ENCODE measurements around the gene ATP5F1B.

ATP5F1B gene

DNA sequence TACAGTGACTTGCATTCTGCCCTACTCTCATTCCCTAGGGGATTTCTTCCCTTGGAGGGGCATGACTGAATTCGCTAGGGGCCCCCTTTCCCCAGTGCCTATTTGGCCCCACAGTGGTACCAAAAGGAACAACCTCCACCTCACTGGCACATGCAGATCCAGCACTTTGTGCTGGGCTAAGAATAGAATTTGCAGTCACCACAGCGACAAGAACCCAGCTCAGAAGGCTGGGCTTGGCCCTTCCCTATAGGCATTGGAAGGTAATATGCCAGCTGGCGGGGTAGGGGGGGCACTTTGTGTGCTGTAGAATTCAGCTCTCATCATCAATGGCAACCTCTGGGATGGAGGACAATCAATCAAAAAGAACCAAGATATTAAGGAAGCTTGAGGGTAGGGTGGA is 29.5 kb downstream of the ATP5F1B start:
- no peak for DNase-seq (ENCODE audit: low spot score)

DNA sequence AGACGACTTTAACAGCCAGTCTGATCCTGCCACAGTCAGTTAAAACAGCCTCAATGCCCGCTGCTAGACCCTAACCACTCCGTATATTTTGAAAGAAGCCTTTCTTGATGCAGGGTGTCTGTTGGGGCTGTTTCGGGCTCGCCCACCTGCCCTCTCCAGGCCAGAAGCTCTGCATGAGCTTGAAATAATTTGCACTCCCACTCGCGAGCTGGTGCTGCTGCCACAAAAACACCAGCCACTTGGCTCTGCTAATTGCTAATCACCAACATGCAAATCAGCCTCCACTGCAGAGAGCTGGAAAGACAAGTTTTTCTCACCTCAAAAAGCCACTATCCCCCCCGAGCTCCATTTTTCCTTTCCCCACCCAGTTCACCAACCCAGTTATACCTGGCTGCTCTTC is 31.2 kb downstream of the ATP5F1B start:
- no peak for DNase-seq (ENCODE audit: low spot score)

DNA sequence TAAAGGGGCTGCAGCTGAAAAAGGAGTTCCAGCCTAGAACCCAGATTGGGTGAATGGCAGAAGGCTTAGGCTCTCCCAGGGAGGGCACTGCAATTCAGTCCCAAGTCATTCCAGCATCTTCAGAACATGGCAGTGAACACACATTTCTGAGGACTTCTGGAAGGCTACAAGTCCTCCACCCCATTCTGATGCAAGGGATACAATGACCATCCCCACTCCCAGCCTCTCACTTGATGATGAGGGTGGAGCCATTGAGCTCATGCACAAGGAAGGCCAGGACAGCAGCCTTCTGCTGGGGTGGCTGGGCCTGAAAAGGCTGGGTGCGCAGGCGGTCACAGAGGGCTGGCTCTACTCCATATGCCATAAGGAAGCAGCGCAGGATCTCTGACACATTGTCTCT is 41.4 kb downstream of the ATP5F1B start:
- no peak for DNase-seq (ENCODE audit: low spot score)

DNA sequence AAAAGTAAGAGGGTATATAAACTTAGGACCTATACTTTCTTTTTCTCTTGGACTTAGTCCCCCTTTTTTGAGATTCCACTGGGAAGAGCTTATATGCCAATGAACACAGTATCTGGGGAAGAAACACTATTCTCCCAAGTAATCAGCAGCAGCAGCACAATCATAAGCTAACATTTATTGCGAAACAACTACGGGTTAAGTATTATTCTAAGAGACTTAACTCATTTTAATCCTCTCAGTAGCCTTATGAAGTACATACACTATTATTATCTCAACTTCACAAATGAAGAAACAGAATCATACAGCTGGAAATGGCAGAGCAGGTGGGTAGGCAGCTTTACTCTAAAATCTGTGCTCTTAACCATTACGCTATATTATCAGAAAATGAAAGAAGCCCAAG is 43.5 kb downstream of the ATP5F1B start:
- no peak for DNase-seq (ENCODE audit: low spot score)

DNA sequence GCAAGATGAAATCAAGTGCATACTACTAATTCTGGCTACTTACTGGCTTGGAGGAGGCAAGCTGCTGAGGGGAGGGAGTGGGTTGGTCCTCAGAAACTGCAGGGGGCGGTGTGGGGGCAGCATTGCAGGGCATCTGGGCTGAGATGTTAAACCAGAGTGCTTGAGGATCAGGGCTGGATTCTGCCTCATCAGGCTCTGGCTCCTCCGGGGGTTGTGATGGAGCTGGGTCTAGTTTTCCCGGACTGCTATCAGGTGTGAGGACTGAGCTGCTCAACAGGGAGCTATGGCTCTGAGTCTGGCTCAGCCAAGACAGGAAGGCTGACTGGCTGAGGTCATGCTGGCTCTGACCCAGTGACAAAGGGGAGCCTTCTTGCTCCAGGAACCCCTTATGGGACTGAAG is 44.3 kb downstream of the ATP5F1B start:
- peak; percentile 23 for DNase-seq (ENCODE audit: low spot score)

DNA sequence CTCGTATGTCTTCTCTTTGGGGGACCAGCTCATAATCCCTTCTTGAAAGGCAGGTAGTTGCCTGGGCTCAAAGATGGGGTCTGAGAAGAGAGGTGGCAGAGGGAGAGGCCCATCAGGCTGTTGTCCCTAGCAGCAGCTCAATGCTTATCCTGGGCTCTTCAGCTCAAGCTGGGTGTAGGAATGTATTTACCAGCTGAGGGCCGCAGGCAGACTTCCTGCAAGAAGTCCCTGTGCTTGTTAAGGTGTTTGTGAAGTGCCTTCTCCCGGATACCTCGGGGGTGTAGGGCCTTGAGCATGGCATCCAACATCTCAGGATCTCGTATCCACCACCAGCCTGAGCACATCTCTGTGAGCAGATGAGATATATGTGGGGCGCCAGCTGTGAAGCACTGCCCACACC is 45.0 kb downstream of the ATP5F1B start:
- no peak for DNase-seq (ENCODE audit: low spot score)

DNA sequence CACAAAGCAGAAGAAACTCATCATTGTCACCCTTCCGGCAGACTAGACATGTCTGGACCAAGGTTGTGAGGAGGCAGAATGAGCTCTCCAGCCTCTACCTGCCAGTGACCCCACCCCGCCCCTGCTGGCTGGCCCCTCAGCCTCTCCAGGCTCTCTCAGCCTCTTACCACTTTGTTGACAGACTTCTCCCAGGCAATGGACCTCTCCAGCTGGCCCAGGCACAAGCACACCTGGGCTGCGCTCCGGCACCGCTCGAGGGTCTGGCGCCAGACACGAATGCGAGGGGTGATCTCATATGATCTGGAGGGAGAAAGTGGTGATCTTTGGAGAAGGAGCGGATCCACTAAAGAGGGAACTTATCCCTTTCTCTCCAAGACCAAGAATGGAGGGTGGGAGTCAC is 46.0 kb downstream of the ATP5F1B start:
- DNase-seq (ENCODE audit: low spot score), result no peak

DNA sequence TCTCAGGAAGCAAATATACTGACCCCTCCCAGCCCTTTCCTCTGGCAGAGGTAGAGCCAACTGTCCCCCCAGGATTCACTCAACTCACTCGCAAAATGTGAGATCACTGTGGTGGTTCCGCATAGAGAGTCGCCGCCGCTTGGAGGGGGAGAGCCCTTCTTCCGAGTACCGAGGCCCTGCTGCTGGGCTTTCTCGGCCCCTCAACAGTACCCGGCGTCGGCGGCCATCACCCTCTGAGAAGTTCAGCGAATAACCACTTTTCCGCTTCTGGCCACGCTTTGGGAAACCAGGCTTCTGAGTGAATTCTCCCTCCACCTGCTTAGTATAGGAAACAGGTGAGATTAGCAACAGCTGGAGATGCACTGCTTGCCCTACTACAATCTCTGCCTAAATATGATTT is 46.7 kb downstream of the ATP5F1B start:
- no peak for DNase-seq (ENCODE audit: low spot score)

DNA sequence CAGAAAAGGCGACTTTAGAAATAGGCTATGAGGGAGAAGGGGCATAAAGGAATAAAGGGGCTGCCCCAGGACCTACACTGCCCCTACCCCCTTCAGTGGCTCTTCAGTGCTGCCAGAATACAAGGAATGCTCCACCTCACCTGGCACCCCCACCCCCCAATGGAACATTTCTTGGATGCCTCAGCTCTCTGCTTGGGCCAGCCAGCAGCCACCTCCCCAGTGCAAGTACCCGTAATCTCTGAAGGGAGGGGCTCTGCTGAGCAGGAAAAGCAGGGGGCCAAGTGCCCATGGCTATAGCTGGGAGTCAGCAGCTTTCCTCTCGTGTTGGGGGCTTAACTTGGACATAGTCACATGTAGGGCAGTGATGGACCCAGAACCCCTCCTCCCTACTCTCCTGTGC is 49.0 kb downstream of the ATP5F1B start:
- no peak for DNase-seq (ENCODE audit: low spot score)

DNA sequence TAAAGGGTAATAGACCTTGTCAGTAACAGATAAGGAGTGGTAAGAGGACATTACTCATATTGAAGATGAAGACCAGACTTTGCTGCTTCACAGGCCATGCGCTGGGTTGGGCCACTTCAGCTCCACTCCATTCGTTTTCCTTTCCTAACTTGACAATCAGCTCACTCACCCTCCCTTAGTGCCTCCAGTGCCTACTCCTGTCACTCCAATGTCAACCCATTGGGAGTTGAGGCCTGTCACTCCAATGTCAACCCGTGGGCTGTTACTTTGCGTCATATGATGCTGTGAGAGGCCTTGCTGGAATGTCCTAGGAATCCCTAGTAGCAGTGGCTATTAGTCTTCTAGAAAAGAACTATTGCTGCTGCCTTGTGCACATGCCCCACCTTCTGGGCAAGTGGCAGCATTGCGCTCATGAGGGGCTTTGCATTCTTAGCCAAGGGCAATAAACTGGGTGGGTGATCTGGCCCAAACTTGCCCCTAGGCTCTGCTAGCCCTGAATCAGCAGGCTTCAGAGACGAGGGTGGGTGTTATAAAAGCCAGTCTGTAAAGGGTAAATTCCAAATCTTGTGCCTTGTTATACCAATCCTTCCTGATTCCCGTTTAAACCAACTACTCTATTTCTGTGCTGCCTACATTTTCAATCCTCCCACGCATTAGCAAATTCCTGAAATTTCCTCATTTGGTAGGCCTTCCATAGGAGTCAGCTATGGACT is 51.7 kb downstream of the ATP5F1B start:
- DNase-seq (ENCODE audit: low spot score), result peak; percentile 65

DNA sequence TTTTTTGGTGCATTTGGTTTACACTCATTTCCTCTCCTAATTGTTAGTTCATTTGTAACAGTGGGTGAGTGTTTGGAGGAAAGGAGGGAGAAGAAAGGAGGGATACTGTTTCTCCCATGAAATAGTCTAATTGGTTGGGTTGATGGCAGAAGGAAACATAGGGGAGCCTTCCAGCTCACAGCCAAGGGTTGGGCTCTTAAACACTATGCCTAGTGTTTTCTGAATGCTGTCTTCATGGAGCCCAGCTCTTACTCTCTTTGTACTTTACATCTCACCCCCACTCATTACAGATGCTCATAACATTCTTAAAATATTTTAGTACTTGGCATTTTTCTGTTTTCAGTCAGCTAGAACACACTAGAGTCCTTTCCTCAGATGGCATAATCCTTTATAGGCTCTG is 53.8 kb downstream of the ATP5F1B start:
- DNase-seq (ENCODE audit: low spot score), result no peak

DNA sequence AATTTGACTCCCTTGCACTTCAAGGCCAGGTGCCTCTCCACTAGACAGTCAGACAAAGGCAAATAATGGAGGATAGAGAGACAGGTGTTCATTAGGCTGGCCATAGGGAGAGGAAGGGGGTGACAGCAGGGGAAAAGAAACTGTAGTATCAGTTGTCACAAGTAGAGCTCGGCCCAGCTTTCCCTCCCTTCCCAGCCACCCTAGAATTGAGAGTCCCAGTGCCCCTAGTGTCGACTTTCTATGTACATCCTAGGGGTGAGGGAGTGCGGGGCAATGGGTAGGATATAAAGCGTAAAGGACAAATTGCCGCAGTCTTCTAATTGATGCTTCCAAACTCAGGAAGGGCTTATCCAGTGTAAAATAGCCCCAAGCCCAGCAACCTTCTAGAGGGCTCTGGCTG is 54.7 kb downstream of the ATP5F1B start:
- no peak for DNase-seq (ENCODE audit: low spot score)

DNA sequence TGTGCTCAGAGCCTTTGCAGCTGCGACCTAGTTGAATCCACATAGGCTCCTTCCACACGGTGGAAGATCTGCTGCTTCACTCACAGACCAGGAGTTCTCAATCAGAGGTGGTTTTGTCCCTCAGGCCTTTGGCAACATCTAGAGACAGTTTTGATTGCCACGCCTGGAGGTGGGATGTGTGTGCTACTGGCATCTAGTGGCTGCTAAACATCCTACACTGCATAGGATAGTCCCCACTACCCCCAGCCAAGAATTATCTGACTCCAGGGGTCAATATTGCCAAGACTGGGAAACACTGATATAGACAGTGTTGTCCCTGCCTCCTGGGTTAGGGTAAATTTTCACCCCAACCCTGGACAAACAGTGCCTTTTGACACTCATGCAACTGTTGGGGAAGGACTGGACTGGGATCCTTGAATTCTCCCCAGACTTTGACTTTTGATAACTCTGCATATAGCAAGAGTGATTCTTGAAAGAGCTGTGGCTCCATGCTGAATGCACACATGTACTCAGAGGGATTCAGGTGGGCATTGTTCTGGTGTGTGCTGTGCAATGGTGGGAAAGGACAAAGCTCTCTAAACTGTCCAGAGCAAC is 55.5 kb downstream of the ATP5F1B start:
- peak; percentile 27 for DNase-seq (ENCODE audit: low spot score)

DNA sequence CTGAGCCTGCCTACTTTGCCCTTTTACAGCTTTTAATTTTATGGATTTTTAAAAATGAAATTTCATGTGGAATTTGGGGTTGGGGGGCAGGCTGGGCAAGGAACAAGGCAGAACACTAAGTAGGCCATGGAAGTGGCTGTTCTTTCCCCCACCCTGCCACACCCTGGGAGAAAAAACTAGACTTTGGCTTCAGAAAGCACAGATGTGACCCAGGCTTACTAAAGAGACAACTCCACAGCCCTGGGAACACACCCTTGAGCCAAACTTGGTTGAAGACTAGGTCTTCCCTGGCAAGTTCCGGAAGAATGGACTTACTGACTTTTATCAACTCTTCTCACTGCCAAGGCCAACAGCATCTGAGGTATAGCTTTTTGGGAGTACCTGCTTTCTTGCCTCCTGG is 56.0 kb downstream of the ATP5F1B start:
- no peak for DNase-seq (ENCODE audit: low spot score)

Measured in CD4-positive, alpha-beta T cell treated with Interleukin-15 for 4 hours (primary cell).